ENCODE results near the gene CSF1R. TPM values are rescaled to one million over a fixed set of nuclear protein-coding genes. Genes with fewer than 3 reads are reported as not detected.

CSF1R gene
- total and polyA plus RNA-seq, 12 donors: 4.8 to 83.9 (median 10.6) TPM

GRCh38 chr5:150015415-150015814, 70.9 kb downstream of the CSF1R start:
- H3K4me1 ChIP-seq: peaks cover 0 to 14% (median 3%) of the 10 kb centered on the region in 9 donors
- no peaks in the 10 kb centered on the region for H3K27me3 ChIP-seq
- WGBS, 2 donors: 98 to 99% methylated on average over 3 of the region's 3 CpGs
- DNase-seq (no peak), ATAC-seq (no peak)
- H3K9me3 ChIP-seq: peaks cover 0 to 19% (median 3%) of the 10 kb centered on the region in 11 donors
- no peak overlapping the region for H3K27ac ChIP-seq
- intact Hi-C loops (cut with DNase I): no loop called here
- TF ChIP-seq, protein P1, sequence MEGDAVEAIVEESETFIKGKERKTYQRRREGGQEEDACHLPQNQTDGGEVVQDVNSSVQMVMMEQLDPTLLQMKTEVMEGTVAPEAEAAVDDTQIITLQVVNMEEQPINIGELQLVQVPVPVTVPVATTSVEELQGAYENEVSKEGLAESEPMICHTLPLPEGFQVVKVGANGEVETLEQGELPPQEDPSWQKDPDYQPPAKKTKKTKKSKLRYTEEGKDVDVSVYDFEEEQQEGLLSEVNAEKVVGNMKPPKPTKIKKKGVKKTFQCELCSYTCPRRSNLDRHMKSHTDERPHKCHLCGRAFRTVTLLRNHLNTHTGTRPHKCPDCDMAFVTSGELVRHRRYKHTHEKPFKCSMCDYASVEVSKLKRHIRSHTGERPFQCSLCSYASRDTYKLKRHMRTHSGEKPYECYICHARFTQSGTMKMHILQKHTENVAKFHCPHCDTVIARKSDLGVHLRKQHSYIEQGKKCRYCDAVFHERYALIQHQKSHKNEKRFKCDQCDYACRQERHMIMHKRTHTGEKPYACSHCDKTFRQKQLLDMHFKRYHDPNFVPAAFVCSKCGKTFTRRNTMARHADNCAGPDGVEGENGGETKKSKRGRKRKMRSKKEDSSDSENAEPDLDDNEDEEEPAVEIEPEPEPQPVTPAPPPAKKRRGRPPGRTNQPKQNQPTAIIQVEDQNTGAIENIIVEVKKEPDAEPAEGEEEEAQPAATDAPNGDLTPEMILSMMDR (IDR thresholded peaks at IDR 0.05): no peak
- H3K4me3 ChIP-seq: no peak overlapping the region
- peaks cover 0 to 100% (median 67%) of the 10 kb centered on the region in 9 donors for H3K36me3 ChIP-seq

GRCh38 chr5:150014456-150014855, 71.9 kb downstream of the CSF1R start:
- H3K9me3 ChIP-seq: peaks cover 0 to 19% (median 3%) of the 10 kb centered on the region in 11 donors
- H3K27me3 ChIP-seq: no peaks in the 10 kb centered on the region
- H3K4me3 ChIP-seq: no peak overlapping the region
- WGBS, 2 donors: 95 to 99% methylated on average over 3 of the region's 3 CpGs
- ATAC-seq (no peak), DNase-seq (no peak)
- intact Hi-C loops (cut with DNase I): no loop called here
- H3K27ac ChIP-seq: no peak overlapping the region
- peaks cover 0 to 100% (median 70%) of the 10 kb centered on the region in 9 donors for H3K36me3 ChIP-seq
- TF ChIP-seq, protein P1 (IDR thresholded peaks at IDR 0.05): no peak
- H3K4me1 ChIP-seq: peaks cover 0 to 15% (median 6%) of the 10 kb centered on the region in 9 donors

- Histone ChIP-seq H3K4me1 (peaks cover 0 to 20% (median 9%) of the 10 kb centered on the region in 9 donors), H3K27me3 (no peaks in the 10 kb centered on the region), H3K27ac (no peak overlapping the region), H3K9me3 (peaks cover 0 to 19% (median 3%) of the 10 kb centered on the region in 11 donors), H3K4me3 (no peak overlapping the region), H3K36me3 (peaks cover 0 to 100% (median 64%) of the 10 kb centered on the region in 9 donors)
- ATAC-seq (no peak), DNase-seq (no peak)
- TF ChIP-seq, protein P1 (IDR thresholded peaks at IDR 0.05): no peak
- intact Hi-C loops (cut with DNase I): no loop called here
- 91 to 97% methylated on average over 4 of the region's 4 CpGs for WGBS, 2 donors
Observed at GRCh38 chr5:150013931-150014330, 72.4 kb downstream of the CSF1R start.

GRCh38 chr5:150009671-150010387, 76.5 kb downstream of the CSF1R start:
- Histone ChIP-seq H3K27ac (peak overlapping the region in 5 of 10 donors; percentile 10 to 29 (median 16)), H3K9me3 (peaks cover 0 to under 1% (median 0%) of the 10 kb centered on the region in 11 donors), H3K4me1 (peaks cover 0 to 25% (median 9%) of the 10 kb centered on the region in 9 donors), H3K4me3 (no peak overlapping the region), H3K36me3 (peaks cover 0 to 100% (median 50%) of the 10 kb centered on the region in 9 donors), H3K27me3 (no peaks in the 10 kb centered on the region)
- ATAC-seq (peak; percentile 12 to 86 (median 70)), DNase-seq (peak in 1 of 2 donors; percentile 28)
- intact Hi-C loops (cut with DNase I): no loop called here
- TF ChIP-seq, protein P1 (IDR thresholded peaks at IDR 0.05): no peak
- 49 to 70% methylated on average over 6 of the region's 6 CpGs for WGBS, 2 donors
